Subcutaneous adipose tissue (tissue), 4 donors: Measurements from ENCODE around the gene XYLT1. TPM values are rescaled to one million over a fixed set of nuclear protein-coding genes. Genes with fewer than 3 reads are reported as not detected.

Experiments used
- CTCF ChIP-seq: fragments of 450-650 bp; IDR thresholded peaks from one replicate; pipeline ENCODE4 v1.5.1; 2016; ENCODE audit warnings: low read depth, mild to moderate bottlenecking, control low read depth, antibody characterized with exemption, moderate library complexity
- total RNA-seq, 4 donors: library from RNA; depleted of rRNA; stranded (reverse); fragments of >200 nt; gene quantifications; one replicate each; pipeline ENCODE4 v1.1.0, GENCODE V29; 2016

Gene XYLT1
- total RNA-seq, 4 donors from 2014 or later = 21.7 to 27.5 (median 26.1) TPM

GRCh38 chr16:17392127-17392856, 78.5 kb downstream of the XYLT1 start:
- no peak for TF ChIP-seq CTCF

- TF ChIP-seq CTCF = no peak
These were observed 79.0 kb downstream of the XYLT1 start for GRCh38 chr16:17391715-17392114.

DNA sequence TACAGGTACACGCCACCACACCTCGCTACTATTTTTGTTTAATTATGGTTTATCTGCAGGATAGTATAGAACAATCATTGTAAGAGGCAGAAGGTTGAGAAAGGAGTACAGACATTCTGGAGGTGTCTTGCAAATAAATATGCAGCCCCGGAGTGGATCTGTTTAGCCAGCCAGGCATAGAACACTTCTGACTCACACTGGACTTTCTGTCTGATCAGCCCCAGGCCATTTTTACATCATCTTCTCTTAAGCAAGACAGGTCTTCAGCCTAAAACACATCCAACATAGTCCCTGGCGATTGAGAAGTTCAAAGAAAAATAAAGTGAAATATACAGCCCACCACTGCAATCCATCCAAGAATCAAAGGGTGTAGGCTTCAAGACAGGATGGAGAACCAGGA, 81.4 kb downstream of the XYLT1 start:
- TF ChIP-seq CTCF = no peak

DNA sequence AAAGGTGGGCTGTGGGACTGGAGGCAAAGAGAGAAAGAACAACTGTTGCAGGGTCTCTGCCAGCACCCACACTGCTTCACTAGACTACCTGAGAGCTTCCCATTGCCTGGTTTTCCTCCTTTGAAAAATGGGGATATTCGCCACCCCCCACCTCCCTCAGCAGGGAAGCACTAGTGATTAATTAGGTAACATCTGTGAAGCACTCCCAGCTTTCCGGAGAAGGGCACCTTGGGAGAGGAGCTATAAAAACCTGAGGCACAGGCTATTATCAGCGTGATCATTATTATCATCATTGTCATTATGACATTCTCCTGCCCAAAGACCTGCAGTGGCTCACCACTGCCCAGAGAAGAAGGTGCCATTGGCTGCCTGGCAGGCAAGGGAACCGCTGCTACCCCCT, 83.5 kb downstream of the XYLT1 start:
- no peak for TF ChIP-seq CTCF

- TF ChIP-seq CTCF = no peak
These were observed 84.5 kb downstream of the XYLT1 start for GRCh38 chr16:17386229-17386628.

- TF ChIP-seq CTCF = no peak
These were observed 86.3 kb downstream of the XYLT1 start for GRCh38 chr16:17384471-17384870.

- TF ChIP-seq CTCF = no peak
These were observed 87.6 kb downstream of the XYLT1 start for GRCh38 chr16:17382949-17383863.
